GM12892 (cell line): ENCODE measurements around the gene FUNDC2.

Experiments used
- DNase-seq: peaks from one replicate; pipeline ENCODE4 v3.0.0; 2011; ENCODE audit not compliant: insufficient read length
- FAIRE-seq: peaks from 2 replicates; lab custom pipeline; 2011; peaks lifted over from hg19 to GRCh38; lab: Jason Lieb, UNC
- POLR2A ChIP-seq: IDR thresholded peaks from 2 replicates; pipeline ENCODE4 v1.6.1; 2011; ENCODE audit warnings: low read depth, low read length, control low read depth
- POLR2AphosphoS5 ChIP-seq: IDR thresholded peaks from 2 replicates; pipeline ENCODE4 v1.6.1; 2011; ENCODE audit warnings: low read depth, low read length, control low read depth
- TAF1 ChIP-seq: IDR thresholded peaks from 2 replicates; pipeline ENCODE4 v1.6.1; 2011; ENCODE audit warnings: low read depth, mild to moderate bottlenecking, control low read depth, low read length, borderline replicate concordance

The FUNDC2 gene

GRCh38 chrX:155086961-155087735, 60.5 kb downstream of the FUNDC2 start:
- no peak for TF ChIP-seq POLR2AphosphoS5
- TF ChIP-seq TAF1: no peak
- TF ChIP-seq POLR2A: no peak
- DNase-seq: no peak
- FAIRE-seq: no peak

- FAIRE-seq (peak; percentile 81), DNase-seq (no peak)
- TF ChIP-seq TAF1 (no peak), POLR2AphosphoS5 (no peak), POLR2A (no peak)
Observed at GRCh38 chrX:155094468-155095061, 67.9 kb downstream of the FUNDC2 start.

- no peak for FAIRE-seq
- DNase-seq: no peak
- TF ChIP-seq TAF1: no peak
- no peak for TF ChIP-seq POLR2A
- TF ChIP-seq POLR2AphosphoS5: no peak
Observed at GRCh38 chrX:155105919-155106318, 79.3 kb downstream of the FUNDC2 start.

- TF ChIP-seq TAF1 (no peak), POLR2A (no peak), POLR2AphosphoS5 (no peak)
- no peak for DNase-seq
- FAIRE-seq: no peak
Observed at GRCh38 chrX:155108427-155108826, 81.8 kb downstream of the FUNDC2 start.
